ENCODE measurements around the gene VAV2. TPM values are rescaled to one million over a fixed set of nuclear protein-coding genes. Genes with fewer than 3 reads are reported as not detected.

VAV2 gene
- total and polyA plus RNA-seq, 2 donors = 9.8 to 13.7 TPM

GRCh38 chr9:133791735-133792649, 200.1 kb downstream of the VAV2 start:
- 88% methylated on average over 18 of the region's 18 CpGs for WGBS
- DNase-seq (ENCODE audit: extremely low spot score) = no peak
- Histone ChIP-seq H3K36me3 (ENCODE audit: insufficient read depth) (peaks cover 2% of the 10 kb centered on the region), H3K4me1 (ENCODE audit: insufficient read depth) (no peaks in the 10 kb centered on the region), H3K27ac (ENCODE audit: low read depth) (no peak overlapping the region), H3K4me3 (ENCODE audit: low read depth, low read length) (no peak overlapping the region)

DNA sequence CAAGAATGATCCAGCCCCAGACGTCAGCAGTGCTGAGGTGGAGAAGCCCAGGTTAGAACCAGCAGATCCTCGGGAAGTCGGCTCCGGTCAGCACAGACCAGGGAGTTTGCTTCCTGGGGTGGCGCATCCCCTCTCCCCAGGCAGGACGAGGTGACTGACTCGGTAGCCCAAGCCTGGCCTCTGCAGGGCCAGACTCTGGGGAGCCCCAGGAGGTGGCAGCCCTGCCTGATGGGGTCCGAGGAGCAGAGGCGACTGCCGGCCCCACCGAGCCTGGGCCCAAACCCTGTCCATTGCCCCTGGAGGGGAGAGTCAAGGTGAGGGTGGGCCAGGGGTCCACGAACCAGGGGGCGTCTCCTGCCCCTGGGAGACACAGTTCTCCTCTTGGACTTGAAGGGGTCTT, 201.1 kb downstream of the VAV2 start:
- Histone ChIP-seq H3K4me3 (ENCODE audit: low read depth, low read length) (no peak overlapping the region), H3K36me3 (ENCODE audit: insufficient read depth) (peaks cover 2% of the 10 kb centered on the region), H3K27ac (ENCODE audit: low read depth) (no peak overlapping the region), H3K4me1 (ENCODE audit: insufficient read depth) (no peaks in the 10 kb centered on the region)
- 92% methylated on average over 13 of the region's 13 CpGs for WGBS
- DNase-seq (ENCODE audit: extremely low spot score) = no peak

- WGBS = 80% methylated on average over 8 of the region's 8 CpGs
- DNase-seq (ENCODE audit: extremely low spot score) = no peak
- H3K27ac ChIP-seq (ENCODE audit: low read depth) = no peak overlapping the region
These were observed 202.3 kb downstream of the VAV2 start for GRCh38 chr9:133789778-133790177.

GRCh38 chr9:133788819-133789717, 203.1 kb downstream of the VAV2 start:
- Histone ChIP-seq H3K4me1 (ENCODE audit: insufficient read depth) (no peaks in the 10 kb centered on the region), H3K27ac (ENCODE audit: low read depth) (no peak overlapping the region), H3K36me3 (ENCODE audit: insufficient read depth) (peaks cover 2% of the 10 kb centered on the region), H3K4me3 (ENCODE audit: low read depth, low read length) (no peak overlapping the region)
- DNase-seq (ENCODE audit: extremely low spot score) = no peak
- 73% methylated on average over 34 of the region's 34 CpGs for WGBS

More at GRCh38 chr9:133789778-133790177, 202.3 kb downstream of the VAV2 start:
- H3K4me3 ChIP-seq (ENCODE audit: low read depth, low read length) = no peak overlapping the region
- H3K36me3 ChIP-seq (ENCODE audit: insufficient read depth) = peaks cover 2% of the 10 kb centered on the region
- no peaks in the 10 kb centered on the region for H3K4me1 ChIP-seq (ENCODE audit: insufficient read depth)

DNA sequence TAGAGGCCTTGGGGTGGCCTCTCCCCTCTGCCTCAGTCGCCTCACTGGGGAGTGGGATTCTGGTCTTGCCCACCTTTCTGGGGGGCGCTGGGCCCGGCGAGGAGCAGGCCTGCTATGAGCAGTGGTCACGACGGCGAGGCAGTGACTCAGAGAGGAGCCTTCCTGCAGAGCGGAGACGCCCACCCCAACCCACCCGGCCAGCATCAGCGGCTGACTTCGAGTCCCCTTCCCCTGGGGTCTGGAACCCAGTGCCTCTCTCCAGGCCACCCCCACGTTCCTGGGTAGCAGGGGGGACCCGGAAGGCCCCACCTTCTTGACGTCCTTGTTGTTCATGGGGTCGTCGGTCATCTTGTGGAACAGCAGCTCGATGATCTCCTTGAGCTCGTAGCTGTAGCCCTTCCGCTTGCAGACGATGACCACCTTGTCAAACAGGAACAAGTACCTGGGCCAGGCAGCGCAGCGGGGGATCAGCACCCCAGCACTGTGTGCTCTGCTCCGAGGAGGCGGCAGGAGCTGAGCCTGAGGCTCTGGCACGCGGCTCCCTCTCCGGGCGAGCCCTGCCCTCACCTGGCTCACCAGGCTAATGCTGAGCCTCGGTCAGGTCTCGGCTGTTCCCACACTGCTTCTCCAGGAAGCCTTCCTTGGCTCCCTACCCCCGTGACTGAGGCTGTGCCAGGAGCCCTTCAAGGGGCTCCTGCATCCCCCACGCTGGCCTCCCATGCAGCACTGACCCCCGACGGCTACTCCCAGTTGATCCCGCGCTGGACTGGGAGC, 203.9 kb downstream of the VAV2 start:
- Histone ChIP-seq H3K4me1 (ENCODE audit: insufficient read depth) (no peaks in the 10 kb centered on the region), H3K36me3 (ENCODE audit: insufficient read depth) (peaks cover 2% of the 10 kb centered on the region), H3K4me3 (ENCODE audit: low read depth, low read length) (no peak overlapping the region), H3K27ac (ENCODE audit: low read depth) (no peak overlapping the region)
- DNase-seq (ENCODE audit: extremely low spot score) = no peak
- 86% methylated on average over 37 of the region's 37 CpGs for WGBS

DNA sequence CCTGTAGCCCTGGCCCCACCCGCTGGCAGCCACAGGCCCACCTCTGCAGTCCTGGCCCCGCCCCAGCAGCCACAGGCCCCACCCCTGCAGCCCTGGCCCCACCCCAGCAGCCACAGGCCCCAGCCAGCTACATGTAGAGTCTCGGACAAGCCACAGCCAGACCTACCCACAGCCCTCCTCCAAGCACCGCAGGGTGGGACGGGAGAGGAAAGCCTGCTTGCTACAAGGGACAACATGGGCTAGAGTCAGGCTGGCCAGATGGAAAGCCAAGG, 204.4 kb downstream of the VAV2 start:
- Histone ChIP-seq H3K36me3 (ENCODE audit: insufficient read depth) (peaks cover 2% of the 10 kb centered on the region), H3K4me1 (ENCODE audit: insufficient read depth) (no peaks in the 10 kb centered on the region), H3K27ac (ENCODE audit: low read depth) (no peak overlapping the region), H3K4me3 (ENCODE audit: low read depth, low read length) (no peak overlapping the region)
- DNase-seq (ENCODE audit: extremely low spot score) = no peak
- WGBS = 66% methylated on average over 5 of the region's 5 CpGs

- WGBS = 84% methylated on average over 17 of the region's 17 CpGs
- H3K4me1 ChIP-seq (ENCODE audit: insufficient read depth) = no peaks in the 10 kb centered on the region
- no peak for DNase-seq (ENCODE audit: extremely low spot score)
- H3K27ac ChIP-seq (ENCODE audit: low read depth) = no peak overlapping the region
- H3K4me3 ChIP-seq (ENCODE audit: low read depth, low read length) = no peak overlapping the region
- peaks cover 2% of the 10 kb centered on the region for H3K36me3 ChIP-seq (ENCODE audit: insufficient read depth)
These were observed 205.0 kb downstream of the VAV2 start for GRCh38 chr9:133786907-133787753.

GRCh38 chr9:133786371-133786753, 205.8 kb downstream of the VAV2 start:
- WGBS = 86% methylated on average over 11 of the region's 11 CpGs
- H3K36me3 ChIP-seq (ENCODE audit: insufficient read depth) = peaks cover 2% of the 10 kb centered on the region

GRCh38 chr9:133785753-133786370, 206.3 kb downstream of the VAV2 start:
- no peak for DNase-seq (ENCODE audit: extremely low spot score)
- WGBS = 93% methylated on average over 16 of the region's 16 CpGs
- Histone ChIP-seq H3K36me3 (ENCODE audit: insufficient read depth) (no peaks in the 10 kb centered on the region), H3K27ac (ENCODE audit: low read depth) (no peak overlapping the region), H3K4me3 (ENCODE audit: low read depth, low read length) (no peak overlapping the region), H3K4me1 (ENCODE audit: insufficient read depth) (no peaks in the 10 kb centered on the region)

More at GRCh38 chr9:133786371-133786753, 205.8 kb downstream of the VAV2 start:
- Histone ChIP-seq H3K4me1 (ENCODE audit: insufficient read depth) (no peaks in the 10 kb centered on the region), H3K4me3 (ENCODE audit: low read depth, low read length) (no peak overlapping the region), H3K27ac (ENCODE audit: low read depth) (no peak overlapping the region)
- no peak for DNase-seq (ENCODE audit: extremely low spot score)

DNA sequence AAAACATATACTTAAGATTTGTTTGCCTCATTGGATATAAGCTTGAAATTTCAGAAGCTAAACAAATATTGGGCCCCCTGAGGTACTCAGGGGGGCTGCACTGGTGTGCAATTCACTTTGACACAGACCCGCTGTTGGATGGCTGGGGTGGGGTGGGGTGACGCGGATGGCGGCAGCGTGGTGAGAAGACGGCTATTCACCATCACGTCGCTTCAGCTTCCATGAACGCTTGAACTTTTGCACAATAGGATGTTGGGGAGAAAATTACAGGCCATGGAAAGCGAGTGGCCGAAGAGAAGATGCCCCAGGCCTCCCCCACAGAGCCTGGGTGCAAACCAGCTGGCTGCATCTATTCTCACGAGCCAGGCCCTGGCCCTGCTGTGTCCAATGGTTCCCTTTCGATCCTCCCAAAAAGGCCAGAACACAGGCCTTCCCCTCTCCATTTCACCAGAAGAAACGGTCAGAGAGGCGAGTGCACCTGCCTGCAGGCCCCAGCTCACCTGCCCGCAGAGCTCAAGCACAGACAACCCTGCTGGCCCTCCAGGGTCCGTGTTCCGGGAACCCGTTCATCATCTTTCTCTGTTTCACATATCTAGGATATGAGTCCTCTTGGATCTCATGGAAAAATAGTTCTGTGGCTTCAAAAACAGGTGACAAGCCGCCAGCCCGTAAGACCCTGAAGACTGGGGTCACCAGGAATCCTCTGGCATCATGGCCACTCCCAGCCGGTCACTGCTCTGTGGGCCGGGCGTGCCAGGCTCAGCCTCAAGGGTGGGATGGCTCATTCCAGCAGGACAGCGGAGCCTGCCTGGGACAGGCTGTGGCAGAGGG, 207.2 kb downstream of the VAV2 start:
- H3K27ac ChIP-seq (ENCODE audit: low read depth) = no peak overlapping the region
- H3K4me3 ChIP-seq (ENCODE audit: low read depth, low read length) = no peak overlapping the region
- no peaks in the 10 kb centered on the region for H3K36me3 ChIP-seq (ENCODE audit: insufficient read depth)
- DNase-seq (ENCODE audit: extremely low spot score) = no peak
- no peaks in the 10 kb centered on the region for H3K4me1 ChIP-seq (ENCODE audit: insufficient read depth)
- 95% methylated on average over 25 of the region's 25 CpGs for WGBS

DNA sequence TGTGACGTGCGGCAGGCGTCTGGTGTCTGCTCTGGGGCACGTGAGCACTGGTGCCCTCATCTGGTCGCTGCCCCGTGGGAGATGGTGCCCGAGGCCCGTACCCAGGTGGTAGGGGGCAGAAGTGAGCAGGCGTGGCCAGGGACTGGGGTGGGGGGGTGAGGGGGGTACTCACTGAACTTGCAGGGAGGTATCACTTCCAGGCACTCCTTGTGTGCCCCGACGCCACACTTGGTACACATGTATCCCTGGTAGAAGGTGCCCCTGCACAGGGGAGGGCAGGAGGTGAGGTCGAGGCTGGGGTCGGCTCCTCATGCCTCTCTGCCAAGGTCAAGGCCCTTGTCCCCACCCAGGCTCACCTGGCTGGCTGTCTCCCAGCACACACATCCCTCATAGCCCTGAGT, 208.8 kb downstream of the VAV2 start:
- no peaks in the 10 kb centered on the region for H3K4me1 ChIP-seq (ENCODE audit: insufficient read depth)
- DNase-seq (ENCODE audit: extremely low spot score) = no peak
- H3K4me3 ChIP-seq (ENCODE audit: low read depth, low read length) = no peak overlapping the region
- H3K27ac ChIP-seq (ENCODE audit: low read depth) = no peak overlapping the region
- H3K36me3 ChIP-seq (ENCODE audit: insufficient read depth) = no peaks in the 10 kb centered on the region
- WGBS = 86% methylated on average over 13 of the region's 13 CpGs

All from urinary bladder (tissue), 4 donors.